HL-60 (cell line): ENCODE data around the gene TSPAN18.

Experiments used
- DNase-seq, 2 experiments: peaks; one replicate each; pipeline ENCODE4 v3.0.0-alpha.2; 2010 to 2020; ENCODE audit warnings: low read depth in 1 of 2, low spot score in 1 of 2
- H3K27ac ChIP-seq: fragments of 250-450 bp; sonication (Bioruptor Pico); replicated peaks from 2 replicates; pipeline ENCODE4 v1.5.1; 2020; ENCODE audit warnings: mild to moderate bottlenecking, moderate library complexity
- H3K27me3 ChIP-seq: fragments of 250-450 bp; sonication (Bioruptor Pico); 2 replicates; pipeline ENCODE4 v1.5.1; 2021; ENCODE audit warnings: mild to moderate bottlenecking, moderate library complexity; ENCODE audit not compliant: insufficient read depth, poor library complexity, severe bottlenecking
- H3K4me3 ChIP-seq: replicated peaks from 2 replicates; pipeline ENCODE4 v1.5.1; 2011; ENCODE audit warnings: mild to moderate bottlenecking, control low read depth, low read length; ENCODE audit not compliant: insufficient read depth
- CTCF ChIP-seq: IDR thresholded peaks from one replicate; pipeline ENCODE4 v1.5.1; 2011; ENCODE audit warnings: low read length, control low read depth, inconsistent platforms; ENCODE audit not compliant: insufficient read depth
- GABPA ChIP-seq: IDR thresholded peaks from 2 replicates; pipeline ENCODE4 v1.6.1; 2012; ENCODE audit warnings: low read depth
- POLR2AphosphoS5 ChIP-seq: IDR thresholded peaks from 2 replicates; pipeline ENCODE4 v1.6.1; 2012; ENCODE audit warnings: low read depth
- REST ChIP-seq: IDR thresholded peaks from 2 replicates; pipeline ENCODE4 v1.6.1; 2012; ENCODE audit warnings: low read depth; ENCODE audit not compliant: insufficient replicate concordance
- SPI1 ChIP-seq: IDR thresholded peaks from 2 replicates; pipeline ENCODE4 v1.6.1; 2012; ENCODE audit warnings: low read depth, mild to moderate bottlenecking, borderline replicate concordance

Gene TSPAN18

GRCh38 chr11:44798607-44798972 is 71.8 kb downstream of the TSPAN18 start:
- TF ChIP-seq REST (no peak), POLR2AphosphoS5 (no peak), CTCF (no peak), SPI1 (no peak), GABPA (no peak)
- DNase-seq = no peak
- Histone ChIP-seq H3K27ac (no peak overlapping the region), H3K4me3 (no peak overlapping the region), H3K27me3 (peaks cover 3% of the 10 kb centered on the region)

- no peak overlapping the region for H3K4me3 ChIP-seq
- TF ChIP-seq POLR2AphosphoS5 = no peak
- no peak overlapping the region for H3K27ac ChIP-seq
- H3K27me3 ChIP-seq = peaks cover 5% of the 10 kb centered on the region
- DNase-seq = no peak
Observed at GRCh38 chr11:44799012-44799411, 72.2 kb downstream of the TSPAN18 start.

GRCh38 chr11:44802347-44802746 is 75.6 kb downstream of the TSPAN18 start:
- Histone ChIP-seq H3K27ac (no peak overlapping the region), H3K27me3 (peaks cover 5% of the 10 kb centered on the region), H3K4me3 (no peak overlapping the region)
- DNase-seq = no peak
- TF ChIP-seq POLR2AphosphoS5 = no peak
- TF ChIP-seq SPI1 = no peak
- no peak for TF ChIP-seq GABPA
- no peak for TF ChIP-seq REST
- no peak for TF ChIP-seq CTCF

- Histone ChIP-seq H3K4me3 (no peak overlapping the region), H3K27me3 (peaks cover 5% of the 10 kb centered on the region), H3K27ac (no peak overlapping the region)
- no peak for TF ChIP-seq GABPA
- no peak for DNase-seq
Observed at GRCh38 chr11:44803009-44803408, 76.2 kb downstream of the TSPAN18 start.
